Endothelial cell of umbilical vein (primary cell): ENCODE data around the gene NOSIP. TPM values are rescaled to one million over a fixed set of nuclear protein-coding genes. Genes with fewer than 3 reads are reported as not detected.

Experiments used
- BruUV-seq: library from RNA; stranded (reverse); fragments of 400-500 nt; replicated peaks from 2 replicates; lab custom pipeline; 2021; lab: Mats Ljungman, UMichigan
- CTCF ChIA-PET: fragments of 300-600, 350-600 bp; sonication (Branson Sonifier 250); formaldehyde crosslinking; loops from one replicate; lab custom pipeline; 2021; ENCODE audit warnings: antibody characterized with exemption, inconsistent platforms; lab: Charles Lee
- POLR2A ChIA-PET: fragments of 300-600, 350-600 bp; sonication (Branson Sonifier 250); formaldehyde crosslinking; loops from one replicate; lab custom pipeline; 2021; ENCODE audit warnings: antibody characterized with exemption, inconsistent platforms; lab: Charles Lee
- DNase-seq: peaks from one replicate; pipeline ENCODE4 v3.0.0-alpha.2; 2011; ENCODE audit warnings: low read depth, low spot score
- FAIRE-seq: peaks from 2 replicates; lab custom pipeline; 2011; peaks lifted over from hg19 to GRCh38; lab: Jason Lieb, UNC
- H2AFZ ChIP-seq: 2 replicates; pipeline ENCODE4 v1.6.0; 2012; ENCODE audit warnings: low read depth, low read length, control low read depth, inconsistent platforms
- H3K27ac ChIP-seq: 2 replicates; pipeline ENCODE4 v1.5.1; 2011; ENCODE audit warnings: low read depth, mild to moderate bottlenecking, control low read depth, low read length, moderate library complexity; ENCODE audit not compliant: insufficient read depth
- H3K27me3 ChIP-seq, 2 experiments: 2 replicates each; pipeline versions ENCODE4 v1.6.0 to v1.6.1; 2011; ENCODE audit warnings: low read length in 2 of 2, mixed read lengths in 1 of 2; ENCODE audit not compliant: control insufficient read depth in 2 of 2, insufficient read depth in 2 of 2
- H3K36me3 ChIP-seq, 2 experiments: 2 replicates in 1 of 2; 3 replicates in 1 of 2; pipeline ENCODE4 v1.5.1; 2011; ENCODE audit warnings: low read length in 2 of 2, mild to moderate bottlenecking in 1 of 2, moderate library complexity in 1 of 2; ENCODE audit not compliant: control insufficient read depth in 2 of 2, insufficient read depth in 2 of 2; ENCODE audit errors: extremely low read depth in 1 of 2
- H3K4me1 ChIP-seq: 3 replicates; pipeline ENCODE4 v1.5.1; 2011; ENCODE audit warnings: mild to moderate bottlenecking, low read length; ENCODE audit not compliant: control insufficient read depth, insufficient read depth; ENCODE audit errors: extremely low read depth
- H3K4me2 ChIP-seq: 2 replicates; pipeline ENCODE4 v1.6.1; 2011; ENCODE audit warnings: low read length, control low read depth, mixed read lengths; ENCODE audit not compliant: insufficient read depth
- H3K4me3 ChIP-seq, 3 experiments: fragments of 200-600 bp in 1 of 3; sonication (generic), shearing (Covaris generic) in 1 of 3; replicated peaks in 1 of 3; 2 replicates each; pipeline ENCODE4 v1.5.1; 2011 to 2016; ENCODE audit warnings: control low read depth in 3 of 3, low read length in 3 of 3, mild to moderate bottlenecking in 2 of 3, inconsistent platforms in 1 of 3, low read depth in 1 of 3, moderate library complexity in 1 of 3; ENCODE audit not compliant: insufficient read depth in 1 of 3
- H3K79me2 ChIP-seq: 2 replicates; pipeline ENCODE4 v1.6.0; 2012; ENCODE audit warnings: low read length, inconsistent platforms; ENCODE audit not compliant: control insufficient read depth, insufficient read depth
- H3K9ac ChIP-seq: replicated peaks from 2 replicates; pipeline ENCODE3; 2011; ENCODE audit warnings: low read length, control low read depth; ENCODE audit not compliant: insufficient read depth; ENCODE audit errors: extremely low read depth
- H3K9me1 ChIP-seq: replicated peaks from 3 replicates; pipeline ENCODE4 v1.6.0; 2011; ENCODE audit warnings: mild to moderate bottlenecking, low read length; ENCODE audit not compliant: control insufficient read depth, insufficient read depth; ENCODE audit errors: extremely low read depth
- H3K9me3 ChIP-seq: replicated peaks from 2 replicates; pipeline ENCODE4 v1.5.1; 2012; ENCODE audit warnings: low read length, inconsistent platforms; ENCODE audit not compliant: control insufficient read depth, insufficient read depth
- H4K20me1 ChIP-seq: replicated peaks from 2 replicates; pipeline ENCODE3; 2011; ENCODE audit warnings: mild to moderate bottlenecking, low read length; ENCODE audit not compliant: control insufficient read depth, insufficient read depth; ENCODE audit errors: extremely low read depth
- EZH2 ChIP-seq: IDR thresholded peaks from 2 replicates; pipeline ENCODE4 v1.6.1; 2012; ENCODE audit warnings: borderline replicate concordance, low read depth, mild to moderate bottlenecking, moderate library complexity, low read length, inconsistent platforms; ENCODE audit not compliant: severe bottlenecking
- FOS ChIP-seq: IDR thresholded peaks from 2 replicates; pipeline ENCODE4 v1.6.1; 2011; ENCODE audit warnings: mild to moderate bottlenecking, low read length, moderate library complexity, borderline replicate concordance; ENCODE audit not compliant: insufficient read depth
- GATA2 ChIP-seq: IDR thresholded peaks from 2 replicates; pipeline ENCODE4 v1.7.0; 2011; ENCODE audit warnings: low read depth, mild to moderate bottlenecking, moderate library complexity, mixed read lengths, low read length; ENCODE audit not compliant: insufficient read length, insufficient read depth
- JUN ChIP-seq: IDR thresholded peaks from 2 replicates; pipeline ENCODE4 v1.6.1; 2011; ENCODE audit warnings: borderline replicate concordance, low read depth; ENCODE audit not compliant: insufficient read length, insufficient read depth
- MYC ChIP-seq: IDR thresholded peaks from one replicate; pipeline ENCODE4 v1.6.1; 2011; ENCODE audit warnings: mild to moderate bottlenecking, low read depth, low read length
- POLR2A ChIP-seq: IDR thresholded peaks from 2 replicates; pipeline ENCODE4 v1.6.1; 2012; ENCODE audit warnings: low read depth, mild to moderate bottlenecking, control low read depth, low read length
- POLR2AphosphoS5 ChIP-seq: IDR thresholded peaks from 2 replicates; pipeline ENCODE4 v1.6.1; 2012; ENCODE audit warnings: low read depth, mild to moderate bottlenecking, control low read depth, low read length, moderate library complexity; ENCODE audit not compliant: insufficient read depth
- dilution Hi-C: fragments of 300-500 bp; cut with MboI; formaldehyde crosslinking; loops from one replicate; pipeline ENCODE4 v1.15.0; 2019; ENCODE audit warnings: low sequenced_read_pairs; ENCODE audit not compliant: extremely low pct_ligation_motif_present
- intact Hi-C: fragments of 100-400 bp; cut with micrococcal nuclease; formaldehyde crosslinking; loops from one replicate; pipeline ENCODE4 v1.10.0; 2022
- polyA plus RNA-seq, 4 experiments: library from polyadenylated mRNA; depleted of rRNA in 3 of 4; stranded (reverse) in 3 of 4; unstranded in 1 of 4; fragments of >200 nt; gene quantifications; 2 replicates each; pipeline versions ENCODE4 v1.2.1 to v1.2.3, GENCODE V29; 2011 to 2012; ENCODE audit warnings: missing spikeins in 1 of 4
- total RNA-seq: library from RNA; stranded (reverse); gene quantifications from 2 replicates; pipeline ENCODE4 v1.2.3, GENCODE V29; 2021
- TF ChIP-seq, protein P1 (sequence below): IDR thresholded peaks from 2 replicates; pipeline ENCODE4 v1.6.1; 2011; ENCODE audit not compliant: insufficient read depth, insufficient read length
- TF ChIP-seq, protein P2 (sequence below), 2 donors: IDR thresholded peaks; 1 replicate in 1 of 2; 2 replicates in 1 of 2; pipeline ENCODE4 v1.5.1; 2011; ENCODE audit warnings: low read length in 2 of 2, mild to moderate bottlenecking in 2 of 2, moderate library complexity in 2 of 2, control low read depth in 1 of 2, inconsistent platforms in 1 of 2, low read depth in 1 of 2; ENCODE audit not compliant: insufficient read depth in 1 of 2; ENCODE audit errors: extremely low read depth in 1 of 2

Gene NOSIP
- total and polyA plus RNA-seq, 2 donors (not counting 3 experiments of a cell fraction or from before 2014, with no cell fraction given) = 77.5 to 128 TPM

- no peaks in the 10 kb centered on the region for H3K9me1 ChIP-seq
- H3K9me3 ChIP-seq = no peaks in the 10 kb centered on the region
- peaks cover 11 to 48% of the 10 kb centered on the region in 2 experiments for H3K36me3 ChIP-seq
- CTCF ChIA-PET = interaction anchor here (1.2 kb wide), 1 partner anchor 42 kb away, joined by 3 read pairs; the partner anchor contains the start of gene RRAS
- intact Hi-C loops = no loop called here
- H4K20me1 ChIP-seq = no peaks in the 10 kb centered on the region
- no peak for FAIRE-seq
- H2AFZ ChIP-seq = no peak overlapping the region
- POLR2A ChIA-PET = no interaction called here
- peaks cover 5% of the 10 kb centered on the region for H3K4me1 ChIP-seq
- TF ChIP-seq FOS (no peak), EZH2 (no peak), POLR2AphosphoS5 (no peak), MYC (no peak), GATA2 (no peak), JUN (no peak), POLR2A (no peak)
- TF ChIP-seq, protein P1, sequence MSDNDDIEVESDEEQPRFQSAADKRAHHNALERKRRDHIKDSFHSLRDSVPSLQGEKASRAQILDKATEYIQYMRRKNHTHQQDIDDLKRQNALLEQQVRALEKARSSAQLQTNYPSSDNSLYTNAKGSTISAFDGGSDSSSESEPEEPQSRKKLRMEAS = no peak
- TF ChIP-seq, protein P2, sequence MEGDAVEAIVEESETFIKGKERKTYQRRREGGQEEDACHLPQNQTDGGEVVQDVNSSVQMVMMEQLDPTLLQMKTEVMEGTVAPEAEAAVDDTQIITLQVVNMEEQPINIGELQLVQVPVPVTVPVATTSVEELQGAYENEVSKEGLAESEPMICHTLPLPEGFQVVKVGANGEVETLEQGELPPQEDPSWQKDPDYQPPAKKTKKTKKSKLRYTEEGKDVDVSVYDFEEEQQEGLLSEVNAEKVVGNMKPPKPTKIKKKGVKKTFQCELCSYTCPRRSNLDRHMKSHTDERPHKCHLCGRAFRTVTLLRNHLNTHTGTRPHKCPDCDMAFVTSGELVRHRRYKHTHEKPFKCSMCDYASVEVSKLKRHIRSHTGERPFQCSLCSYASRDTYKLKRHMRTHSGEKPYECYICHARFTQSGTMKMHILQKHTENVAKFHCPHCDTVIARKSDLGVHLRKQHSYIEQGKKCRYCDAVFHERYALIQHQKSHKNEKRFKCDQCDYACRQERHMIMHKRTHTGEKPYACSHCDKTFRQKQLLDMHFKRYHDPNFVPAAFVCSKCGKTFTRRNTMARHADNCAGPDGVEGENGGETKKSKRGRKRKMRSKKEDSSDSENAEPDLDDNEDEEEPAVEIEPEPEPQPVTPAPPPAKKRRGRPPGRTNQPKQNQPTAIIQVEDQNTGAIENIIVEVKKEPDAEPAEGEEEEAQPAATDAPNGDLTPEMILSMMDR (IDR thresholded peaks at IDR 0.05; ENCODE audit: extremely low read depth in 1 of 2, insufficient read depth in 1 of 2, low read depth in 1 of 2, low read length in 2 of 2) = no peak
- H3K27ac ChIP-seq = no peak overlapping the region
- dilution Hi-C loops = no loop called here
- no peak overlapping the region for H3K4me3 ChIP-seq
- no peaks in the 10 kb centered on the region for H3K27me3 ChIP-seq
- peaks cover 42% of the 10 kb centered on the region for H3K79me2 ChIP-seq
- H3K4me2 ChIP-seq = no peak overlapping the region
- DNase-seq = no peak
- H3K9ac ChIP-seq = no peak overlapping the region
- BruUV-seq = no TSS peak
These were observed 17.3 kb upstream of the NOSIP start for GRCh38 chr19:49597703-49597974.
